Fibroblast of skin of scalp (primary cell): ENCODE data around the gene POM121C.
"Not testable (repeated sequence)": the region's sequence is repeated elsewhere in the genome, so short reads cannot be mapped to it uniquely, and the experiment has no call there.

Source experiments
- DNase-seq: peaks from one replicate; pipeline ENCODE4 v3.0.0-alpha.2; 2013

The POM121C gene

DNA sequence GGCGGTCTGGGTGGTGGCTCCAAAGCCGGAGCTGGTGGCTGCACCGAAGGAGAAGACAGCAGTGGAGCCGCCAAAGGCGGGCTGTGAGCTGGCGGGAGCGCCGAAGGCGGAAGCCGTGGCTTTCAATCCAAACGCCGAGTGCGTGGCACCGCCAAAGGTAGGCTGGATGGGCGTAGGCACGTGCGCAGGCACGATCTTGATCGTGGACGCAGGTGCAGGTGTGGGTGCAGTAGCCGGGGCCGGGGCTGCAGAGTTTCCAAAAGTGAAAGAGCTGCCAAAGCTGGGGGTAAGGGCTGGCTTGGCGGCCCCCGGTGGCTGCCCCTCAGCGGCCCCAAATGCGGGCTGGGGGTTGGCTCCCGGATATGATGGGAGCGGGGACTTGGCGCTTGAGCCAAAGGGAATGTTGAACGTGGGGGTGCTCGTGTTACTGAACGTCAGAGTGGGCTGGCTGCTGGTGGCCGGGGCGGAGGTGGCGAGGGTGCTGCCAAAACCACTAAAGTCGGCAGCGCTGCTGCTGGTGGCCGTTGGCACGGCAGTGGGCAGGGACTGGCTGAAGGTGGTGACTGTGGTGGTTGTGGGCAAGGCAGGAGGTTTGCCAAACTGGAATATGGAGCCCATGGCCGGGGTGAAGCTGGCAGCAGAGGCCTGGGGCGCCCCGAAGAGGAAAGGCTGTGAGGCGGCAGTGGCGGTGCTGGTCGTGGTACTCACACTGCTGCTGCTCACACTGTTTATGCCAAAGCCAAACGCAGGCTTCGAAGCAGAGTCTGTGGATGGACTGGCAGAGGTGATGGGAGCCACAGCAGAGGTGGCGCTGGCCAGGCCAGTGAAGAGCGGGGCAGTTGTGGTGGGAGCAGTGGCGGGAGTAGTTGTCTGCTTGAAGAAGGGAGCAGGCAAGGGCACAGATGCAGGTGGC lies 64.0 kb downstream of the POM121C start:
- not testable (repeated sequence) for DNase-seq

DNA sequence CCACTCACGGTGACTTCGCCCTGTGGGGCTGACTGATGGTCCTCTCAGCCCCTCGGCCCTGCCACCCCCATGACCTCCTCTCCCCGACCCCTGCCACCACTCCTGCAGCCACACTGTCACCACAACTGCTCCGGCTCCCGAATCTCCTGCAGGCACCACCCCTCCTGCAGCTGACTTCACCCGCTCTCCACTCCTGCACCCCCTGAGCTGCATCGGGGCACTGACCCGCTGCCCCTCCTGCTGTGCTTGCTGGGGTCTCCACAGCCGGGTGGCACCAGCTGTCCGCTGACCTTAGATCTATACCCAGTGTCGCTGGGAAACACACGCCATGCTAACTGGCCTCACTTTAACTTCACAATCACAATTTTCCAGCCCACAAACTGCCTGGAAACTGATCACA lies 65.9 kb downstream of the POM121C start:
- not testable (repeated sequence) for DNase-seq

DNA sequence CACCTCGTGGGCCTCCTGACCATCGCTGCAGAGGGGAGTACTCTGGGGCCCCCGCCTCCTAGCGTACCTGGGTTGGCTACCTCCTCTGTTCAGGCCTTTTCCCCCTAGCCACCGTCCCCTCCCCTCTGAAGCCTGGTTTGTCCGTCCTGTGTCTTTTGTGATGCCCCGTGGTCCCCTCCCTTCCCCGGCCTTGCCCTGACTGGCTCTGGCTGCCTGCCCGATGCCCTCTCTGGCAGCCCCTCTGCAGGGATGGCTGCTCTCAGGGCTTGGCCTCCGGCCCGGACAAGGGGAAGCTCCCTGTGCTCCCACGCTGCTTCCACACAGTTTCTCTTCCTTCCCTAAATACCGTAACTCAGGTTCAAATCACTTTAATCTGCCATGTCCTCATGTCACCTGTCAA lies 66.4 kb downstream of the POM121C start:
- DNase-seq = not testable (repeated sequence)

DNA sequence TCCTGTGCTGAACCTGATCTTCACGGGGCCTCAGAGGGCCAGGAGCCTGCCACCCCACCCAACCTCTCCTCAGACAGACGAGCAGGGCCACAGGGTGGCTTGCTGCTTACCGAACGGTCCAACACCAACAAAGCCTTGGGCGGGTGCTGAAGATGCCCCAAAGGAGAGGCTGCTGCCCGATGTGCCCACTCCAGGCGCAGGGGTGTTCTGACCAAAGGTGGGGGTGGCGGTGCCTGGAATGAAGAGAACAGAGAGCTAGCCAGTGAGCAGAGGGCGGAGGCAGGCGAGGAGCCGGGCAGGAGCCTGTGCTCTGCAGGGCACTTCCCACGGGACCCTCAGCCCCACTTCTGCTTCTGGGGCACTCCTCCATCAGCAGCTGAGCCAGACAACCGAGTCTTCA lies 66.9 kb downstream of the POM121C start:
- not testable (repeated sequence) for DNase-seq

DNA sequence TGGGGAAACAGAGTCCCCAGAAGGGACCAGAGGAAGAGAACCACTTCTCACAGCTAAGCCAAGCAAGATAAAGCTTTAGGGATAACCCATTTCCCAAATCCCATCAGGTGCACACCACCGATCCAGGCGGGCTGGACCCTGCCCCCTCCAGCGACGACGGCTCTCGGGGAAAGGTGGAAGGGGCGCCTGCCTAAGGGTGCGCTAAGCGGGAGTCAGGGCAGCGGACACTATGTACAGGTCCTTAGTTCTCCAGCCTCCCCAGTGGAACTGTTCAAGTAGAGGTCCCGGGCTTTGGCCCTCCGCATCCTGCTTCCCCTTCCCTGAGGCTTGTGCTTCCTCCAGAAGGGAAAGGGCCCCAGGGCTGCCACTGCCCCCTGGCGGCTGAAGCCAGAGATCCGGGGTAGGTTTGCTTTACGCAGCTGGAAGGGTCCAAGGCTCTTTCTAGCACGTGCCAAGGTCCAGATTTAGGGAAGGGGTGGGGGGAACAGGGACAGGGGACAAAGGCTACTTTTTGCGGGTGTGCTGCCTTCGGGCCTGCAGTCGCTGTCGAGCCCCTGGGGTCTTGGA lies 67.7 kb downstream of the POM121C start:
- not testable (repeated sequence) for DNase-seq

DNA sequence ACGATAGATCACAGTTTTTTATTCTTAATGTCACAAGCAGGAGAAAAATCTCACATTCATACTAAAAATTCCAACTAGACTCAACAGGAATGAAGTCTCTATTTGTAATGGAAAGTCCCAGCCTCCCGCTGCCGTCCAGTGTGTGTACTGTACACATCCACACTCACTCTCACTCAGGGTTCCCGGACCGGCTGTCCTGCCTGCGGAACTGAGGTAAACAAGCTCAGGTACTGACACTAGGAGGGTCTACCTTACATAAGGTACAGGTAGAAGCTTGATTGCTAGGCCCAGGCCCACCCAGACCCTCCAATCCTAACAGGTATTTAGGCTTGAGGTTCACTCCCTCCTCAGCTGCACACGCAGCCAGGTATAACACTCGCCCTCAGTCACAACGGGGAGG lies 69.3 kb downstream of the POM121C start:
- not testable (repeated sequence) for DNase-seq

DNA sequence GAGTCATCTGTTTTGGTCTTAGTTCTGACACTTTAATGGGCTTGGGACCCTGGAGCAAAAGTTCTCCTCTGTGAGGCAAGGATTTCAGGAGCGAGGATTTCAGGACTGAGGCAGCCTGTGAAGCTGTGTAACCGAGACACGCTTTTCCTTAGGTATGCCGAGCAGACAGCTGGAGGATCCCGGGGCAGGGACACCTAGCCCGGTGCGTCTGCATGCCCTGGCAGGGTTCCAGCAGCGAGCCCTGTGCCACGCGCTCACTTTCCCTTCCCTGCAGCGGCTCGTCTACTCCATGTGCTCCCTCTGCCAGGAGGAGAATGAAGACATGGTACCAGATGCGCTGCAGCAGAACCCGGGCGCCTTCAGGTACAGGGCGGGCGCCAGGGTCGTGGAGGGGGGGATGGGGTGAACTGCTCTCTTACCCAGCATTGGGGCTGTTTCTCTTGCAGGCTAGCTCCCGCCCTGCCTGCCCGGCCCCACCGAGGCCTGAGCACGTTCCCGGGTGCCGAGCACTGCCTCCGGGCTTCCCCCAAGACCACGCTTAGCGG lies 70.2 kb downstream of the POM121C start:
- DNase-seq = not testable (repeated sequence)

DNA sequence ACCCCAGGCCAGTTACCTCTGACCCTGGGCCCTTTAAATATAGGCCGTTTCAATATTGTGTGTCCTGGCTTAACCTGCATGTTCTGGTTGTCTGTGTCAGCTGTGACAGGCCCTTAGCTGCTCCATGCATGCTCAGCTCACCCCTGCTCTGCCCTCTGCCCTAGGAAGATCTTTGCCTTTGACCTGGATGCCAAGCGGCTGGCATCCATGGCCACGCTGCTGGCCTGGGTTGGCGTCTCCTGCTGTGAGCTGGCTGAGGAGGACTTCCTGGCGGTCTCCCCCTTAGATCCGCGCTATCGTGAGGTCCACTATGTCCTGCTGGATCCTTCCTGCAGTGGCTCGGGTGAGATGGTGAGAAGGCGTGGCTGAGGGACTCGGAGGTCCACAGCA lies 70.7 kb downstream of the POM121C start:
- not testable (repeated sequence) for DNase-seq

DNA sequence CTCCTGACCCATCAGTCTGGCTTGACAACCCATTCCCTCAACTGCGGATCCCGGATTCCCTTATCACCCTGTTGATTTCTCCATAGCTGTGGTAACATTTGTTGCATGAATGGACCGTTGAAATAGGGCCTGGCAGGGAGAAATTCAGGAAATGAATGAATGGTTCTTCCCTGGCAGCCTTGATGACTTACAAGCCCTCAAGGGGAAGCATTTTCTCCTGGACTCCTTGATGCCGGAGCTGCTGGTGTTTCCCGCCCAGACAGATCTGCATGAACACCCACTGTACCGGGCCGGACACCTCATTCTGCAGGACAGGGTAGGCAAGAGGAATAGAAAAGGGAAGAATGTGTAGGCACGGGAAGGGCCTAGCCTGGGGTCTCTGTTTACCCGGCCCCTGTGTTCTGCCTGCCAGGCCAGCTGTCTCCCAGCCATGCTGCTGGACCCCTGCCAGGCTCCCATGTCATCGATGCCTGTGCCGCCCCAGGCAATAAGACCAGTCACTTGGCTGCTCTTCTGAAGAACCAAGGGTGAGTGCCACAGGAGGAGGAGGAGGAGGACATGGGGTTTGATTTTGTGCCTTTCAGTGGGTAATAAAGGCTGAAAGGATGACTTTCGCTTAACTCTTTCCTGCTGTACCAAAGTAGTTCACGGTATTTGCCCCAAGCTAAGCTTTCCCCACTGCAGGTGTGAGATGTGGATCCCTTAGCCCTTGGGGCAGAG lies 71.2 kb downstream of the POM121C start:
- not testable (repeated sequence) for DNase-seq

DNA sequence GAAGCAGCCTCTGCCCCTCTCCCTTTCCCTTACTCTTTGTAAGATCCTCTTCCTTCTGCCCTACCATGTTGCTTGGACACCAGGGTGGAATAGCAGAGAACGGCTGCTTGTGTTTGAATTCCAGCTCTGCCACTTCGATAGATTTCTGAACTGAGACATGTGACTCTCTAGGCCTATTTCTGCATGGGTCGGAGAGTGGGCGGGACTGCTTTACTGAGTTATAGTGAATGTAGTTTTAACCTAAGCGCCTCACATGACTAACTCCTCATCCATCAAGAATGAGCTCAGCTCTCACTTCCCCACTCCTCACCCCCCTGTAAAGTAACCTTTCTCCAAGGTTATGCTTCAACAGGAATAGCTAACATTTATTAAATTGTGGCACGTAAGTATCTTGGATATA lies 71.9 kb downstream of the POM121C start:
- not testable (repeated sequence) for DNase-seq

DNA sequence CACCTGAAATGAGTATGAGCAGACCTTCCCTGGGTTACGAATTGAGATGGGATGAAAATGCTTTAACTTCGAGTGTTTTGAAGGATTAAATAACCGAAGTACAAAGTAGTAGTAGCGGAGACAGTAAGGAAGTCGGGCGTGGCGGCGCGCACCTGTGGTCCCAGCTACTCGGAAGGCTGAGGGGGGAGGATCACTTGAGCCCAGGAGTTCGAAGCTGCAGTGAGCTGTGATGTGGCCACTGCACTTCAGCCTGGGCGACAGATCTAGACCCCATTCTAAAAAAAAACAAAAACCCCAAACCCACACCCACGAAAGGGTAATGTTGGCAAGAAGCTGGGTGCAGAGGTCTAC lies 75.3 kb downstream of the POM121C start:
- not testable (repeated sequence) for DNase-seq

DNA sequence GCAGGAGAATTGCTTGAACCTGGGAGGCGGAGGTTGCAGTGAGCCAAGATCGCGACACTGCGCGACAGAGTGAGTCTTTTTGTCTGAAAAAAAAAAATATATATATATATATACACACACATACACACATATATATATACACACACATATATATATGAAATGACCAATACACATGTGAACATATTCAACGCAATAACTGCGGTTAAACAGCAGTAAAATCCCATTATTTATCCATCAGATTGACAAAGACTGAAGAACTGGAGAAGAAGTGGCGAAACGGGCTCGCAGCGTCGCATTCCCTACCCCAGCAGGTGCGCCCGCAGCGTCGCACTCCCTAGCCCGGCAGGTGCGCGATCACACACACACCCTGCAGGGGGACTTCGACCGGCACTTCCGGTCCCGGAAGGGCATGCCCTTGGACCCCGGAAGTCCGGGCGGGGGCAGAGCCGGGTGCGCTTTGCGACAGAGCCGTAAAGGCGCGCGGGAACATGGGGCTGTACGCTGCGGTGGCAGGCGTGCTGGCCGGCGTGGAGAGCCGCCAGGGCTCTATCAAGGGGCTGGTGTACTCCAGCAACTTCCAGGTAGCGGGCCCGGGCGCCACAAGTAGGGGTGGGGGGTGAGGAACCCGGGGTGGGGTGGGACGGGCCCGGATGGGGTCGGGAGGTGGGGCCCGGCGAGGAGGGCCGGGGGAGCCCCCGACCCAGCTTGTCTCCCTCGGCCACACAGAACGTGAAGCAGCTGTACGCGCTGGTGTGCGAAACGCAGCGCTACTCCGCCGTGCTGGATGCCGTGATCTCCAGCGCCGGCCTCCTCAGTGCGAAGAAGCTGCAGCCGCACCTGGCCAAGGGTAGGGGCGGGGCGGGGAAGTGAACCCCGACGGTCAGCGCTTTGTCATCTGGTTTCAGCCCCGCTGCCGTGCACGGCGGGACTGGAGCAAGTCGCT lies 75.9 kb downstream of the POM121C start:
- DNase-seq = not testable (repeated sequence)

DNA sequence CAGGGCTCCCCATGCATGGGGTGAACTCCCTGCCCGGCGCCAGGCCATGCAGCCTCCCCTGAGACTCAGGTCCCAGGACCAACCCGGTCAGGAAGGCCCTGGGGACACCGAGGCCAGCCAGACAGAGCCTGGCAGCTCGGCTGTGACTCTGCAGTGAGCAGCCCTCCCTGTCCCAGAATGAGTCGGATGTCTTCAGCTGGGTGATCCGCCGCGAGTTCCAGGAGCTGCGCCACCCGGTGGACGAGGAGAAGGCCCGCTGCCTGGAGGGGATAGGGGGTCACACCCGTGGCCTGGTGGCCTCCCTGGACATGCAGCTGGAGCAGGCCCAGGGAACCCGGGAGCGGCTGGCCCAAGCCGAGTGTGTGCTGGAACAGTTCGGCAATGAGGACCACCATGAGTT lies 81.4 kb downstream of the POM121C start:
- DNase-seq = not testable (repeated sequence)

DNA sequence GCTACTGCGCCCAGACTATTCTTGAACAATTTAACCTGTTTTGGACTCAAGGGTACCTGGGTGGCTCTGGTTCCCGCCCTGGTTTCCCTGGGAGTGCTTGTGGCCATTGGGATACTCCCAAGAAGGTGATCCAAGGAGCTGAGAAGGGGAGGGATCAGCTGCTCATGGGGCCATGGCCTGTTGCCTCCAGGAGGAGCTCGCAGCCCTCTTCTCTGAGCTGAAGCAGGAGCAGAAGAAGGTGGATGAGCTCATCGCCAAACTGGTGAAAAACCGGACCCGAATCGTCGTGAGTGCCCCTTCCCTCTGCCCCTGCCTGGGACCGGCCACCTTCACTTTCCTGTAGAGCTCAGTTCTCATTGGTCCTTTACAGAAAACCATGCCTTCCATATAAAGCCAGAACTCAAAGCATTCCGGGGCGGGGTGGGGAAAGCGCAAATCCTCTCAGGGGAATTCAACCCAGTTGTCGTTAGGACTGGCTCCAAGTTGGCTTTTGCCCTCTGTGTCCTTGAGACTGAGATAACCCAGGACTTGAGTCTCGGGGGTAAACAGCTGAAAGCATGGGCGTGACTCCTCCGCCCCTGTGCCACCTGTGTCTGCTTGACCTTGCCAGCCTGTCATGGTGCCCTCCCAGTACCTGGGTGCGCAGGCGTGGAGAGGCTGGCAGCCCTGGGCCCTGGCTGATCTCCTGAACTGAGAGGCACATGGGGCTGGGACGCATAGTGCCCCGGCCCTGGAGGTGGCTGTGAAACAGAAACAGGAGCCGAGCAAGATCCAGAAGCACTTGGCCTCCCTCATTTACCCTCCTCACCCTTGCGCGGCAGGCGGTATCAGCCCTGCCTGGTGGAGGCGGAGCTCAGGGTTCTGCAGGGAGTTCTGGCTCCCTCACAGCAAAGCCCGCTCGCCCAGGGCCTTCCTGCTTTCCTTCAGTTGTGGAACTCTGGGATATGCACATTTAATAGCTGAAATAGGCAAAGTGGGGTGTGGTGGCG lies 82.3 kb downstream of the POM121C start:
- DNase-seq = not testable (repeated sequence)

DNA sequence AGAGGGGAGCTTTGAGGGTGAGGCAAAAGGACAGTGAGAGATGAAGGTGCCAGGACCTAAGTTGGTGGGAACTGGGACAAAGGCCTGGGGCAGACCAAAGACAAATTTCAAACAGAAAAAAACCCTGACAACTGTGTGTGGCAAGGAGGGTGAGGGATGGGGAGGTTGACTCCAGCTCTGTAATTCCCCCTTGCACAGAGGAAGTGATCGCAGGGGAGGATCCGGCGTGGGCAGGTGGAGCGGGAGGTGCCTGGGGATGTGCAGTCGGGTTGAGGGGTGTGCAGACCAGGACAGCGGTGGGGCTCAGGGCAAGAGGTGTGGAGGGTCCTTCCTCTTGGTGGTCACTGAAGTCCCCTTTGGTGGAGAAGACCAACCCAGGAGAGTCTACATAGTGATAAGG lies 85.5 kb downstream of the POM121C start:
- not testable (repeated sequence) for DNase-seq

DNA sequence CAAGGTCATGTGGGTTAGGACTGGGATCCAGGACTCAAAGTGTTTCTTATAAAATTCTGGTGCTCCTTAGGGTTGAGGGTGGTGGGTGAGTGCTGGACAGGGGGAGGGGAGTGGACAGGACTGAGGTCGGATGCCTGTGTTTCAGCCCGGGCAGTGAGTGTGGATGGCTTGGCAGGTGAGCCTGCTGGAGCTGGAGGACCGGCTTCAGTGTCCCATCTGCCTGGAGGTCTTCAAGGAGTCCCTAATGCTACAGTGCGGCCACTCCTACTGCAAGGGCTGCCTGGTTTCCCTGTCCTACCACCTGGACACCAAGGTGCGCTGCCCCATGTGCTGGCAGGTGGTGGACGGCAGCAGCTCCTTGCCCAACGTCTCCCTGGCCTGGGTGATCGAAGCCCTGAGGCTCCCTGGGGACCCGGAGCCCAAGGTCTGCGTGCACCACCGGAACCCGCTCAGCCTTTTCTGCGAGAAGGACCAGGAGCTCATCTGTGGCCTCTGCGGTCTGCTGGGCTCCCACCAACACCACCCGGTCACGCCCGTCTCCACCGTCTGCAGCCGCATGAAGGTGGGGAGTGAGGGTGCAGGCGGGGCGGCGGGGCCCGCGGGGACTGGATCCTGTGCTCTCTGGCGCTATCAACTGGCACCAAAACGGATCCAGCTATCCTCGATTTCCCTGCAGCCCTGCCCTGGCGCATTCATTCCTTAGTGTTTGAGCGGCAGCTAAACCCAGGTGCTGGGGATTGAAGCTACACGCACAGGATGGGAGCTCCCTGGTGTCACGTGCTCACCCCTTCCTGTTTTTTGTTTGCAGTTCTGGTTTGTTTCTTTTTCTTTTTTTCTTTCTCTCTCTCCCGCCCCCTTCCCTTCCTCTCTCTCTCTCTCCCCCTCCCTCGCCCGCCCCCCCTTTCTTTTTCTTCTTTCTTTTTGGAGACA lies 87.1 kb downstream of the POM121C start:
- DNase-seq = not testable (repeated sequence)

DNA sequence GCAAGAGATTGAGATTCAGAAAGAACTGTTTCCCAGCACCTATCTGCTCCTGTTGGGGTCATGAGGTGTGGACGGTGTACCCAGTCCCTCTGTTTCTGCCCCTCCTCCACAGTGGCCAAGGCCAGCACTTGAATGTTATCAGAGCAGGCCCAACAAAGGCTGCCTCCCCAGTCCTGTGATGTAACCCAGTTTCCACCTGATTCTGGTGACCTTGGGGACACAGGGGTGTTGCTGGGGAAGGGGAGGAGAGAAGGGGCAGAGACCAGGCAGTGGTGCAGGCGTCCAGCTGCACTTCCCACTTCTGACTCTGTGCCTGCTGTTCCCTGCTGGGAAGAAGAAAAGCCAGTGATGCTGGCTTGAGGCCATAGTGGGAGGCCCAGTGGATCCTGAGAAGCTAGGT lies 88.2 kb downstream of the POM121C start:
- DNase-seq = not testable (repeated sequence)

DNA sequence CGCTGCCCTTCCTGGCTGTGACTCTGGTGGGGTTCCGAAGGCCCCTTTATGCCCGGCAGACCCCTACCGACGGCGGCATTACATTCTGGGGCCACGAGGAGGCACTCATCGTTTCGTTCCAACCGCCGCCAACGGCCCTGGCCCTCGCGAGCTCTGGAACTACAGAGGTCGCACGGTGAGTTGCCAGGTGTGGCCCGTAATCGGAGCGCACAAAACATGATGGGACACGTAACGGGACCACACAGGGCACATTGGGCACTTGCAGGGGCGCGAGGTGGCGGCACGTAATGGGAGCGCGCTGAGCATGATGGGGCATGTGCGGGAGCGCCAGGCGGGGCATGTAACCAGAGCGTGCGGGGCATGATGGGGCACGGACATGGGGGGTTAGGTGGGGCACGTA lies 90.8 kb downstream of the POM121C start, which contains the start of gene TRIM73:
Gene TRIM73 (plus strand): TSS at position 301 of the 400 bp plus-strand sequence. CDS start 3,305 bp downstream, outside the sequence.
- DNase-seq = not testable (repeated sequence)

DNA sequence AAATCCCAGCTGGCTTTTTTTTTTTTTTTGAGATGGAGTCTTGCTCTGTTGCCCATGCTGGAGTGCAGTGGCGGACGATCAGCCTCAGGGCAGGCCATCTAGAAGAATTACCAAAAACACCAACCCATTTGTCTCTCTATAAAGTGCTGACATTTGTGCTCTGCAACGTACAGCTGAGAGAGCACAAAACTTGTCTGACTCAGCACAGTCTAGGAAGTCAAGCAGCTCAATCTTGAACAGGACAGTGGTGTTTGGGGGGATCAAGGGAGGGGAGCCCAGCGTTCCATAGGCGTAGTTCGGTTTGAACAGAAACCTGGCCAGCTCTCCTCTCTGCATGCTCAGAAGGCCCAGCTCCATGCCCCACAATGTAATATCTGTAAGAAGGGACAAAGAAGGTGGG lies 92.9 kb downstream of the POM121C start:
- DNase-seq = not testable (repeated sequence)
